Measurements from ENCODE around the gene EML4.

Gene EML4

DNA sequence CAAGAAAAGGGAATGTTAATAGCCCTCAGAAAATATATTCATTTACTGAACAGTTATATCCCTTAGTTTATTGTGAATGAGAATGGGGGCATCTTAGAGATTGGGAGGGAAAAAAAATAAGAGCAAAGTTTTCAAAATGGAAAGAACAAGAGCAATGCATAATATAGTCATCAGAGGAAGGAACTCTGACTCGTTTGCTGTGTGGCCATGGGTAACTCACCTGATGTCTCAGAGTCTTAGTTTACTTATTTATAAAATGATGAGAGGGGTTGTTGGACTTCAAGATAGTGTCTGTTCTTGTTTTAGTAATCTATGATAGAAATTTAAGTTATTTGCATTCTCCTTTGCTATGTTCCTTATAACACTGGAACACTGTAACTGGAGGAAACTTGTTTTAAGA lies 70.7 kb downstream of the EML4 start:
- DNase-seq (ENCODE audit: low read depth) = no peak
- no peak overlapping the region for H3K4me3 ChIP-seq (ENCODE audit: low read depth, low read length)
- TF ChIP-seq, protein P1, sequence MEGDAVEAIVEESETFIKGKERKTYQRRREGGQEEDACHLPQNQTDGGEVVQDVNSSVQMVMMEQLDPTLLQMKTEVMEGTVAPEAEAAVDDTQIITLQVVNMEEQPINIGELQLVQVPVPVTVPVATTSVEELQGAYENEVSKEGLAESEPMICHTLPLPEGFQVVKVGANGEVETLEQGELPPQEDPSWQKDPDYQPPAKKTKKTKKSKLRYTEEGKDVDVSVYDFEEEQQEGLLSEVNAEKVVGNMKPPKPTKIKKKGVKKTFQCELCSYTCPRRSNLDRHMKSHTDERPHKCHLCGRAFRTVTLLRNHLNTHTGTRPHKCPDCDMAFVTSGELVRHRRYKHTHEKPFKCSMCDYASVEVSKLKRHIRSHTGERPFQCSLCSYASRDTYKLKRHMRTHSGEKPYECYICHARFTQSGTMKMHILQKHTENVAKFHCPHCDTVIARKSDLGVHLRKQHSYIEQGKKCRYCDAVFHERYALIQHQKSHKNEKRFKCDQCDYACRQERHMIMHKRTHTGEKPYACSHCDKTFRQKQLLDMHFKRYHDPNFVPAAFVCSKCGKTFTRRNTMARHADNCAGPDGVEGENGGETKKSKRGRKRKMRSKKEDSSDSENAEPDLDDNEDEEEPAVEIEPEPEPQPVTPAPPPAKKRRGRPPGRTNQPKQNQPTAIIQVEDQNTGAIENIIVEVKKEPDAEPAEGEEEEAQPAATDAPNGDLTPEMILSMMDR (IDR thresholded peaks at IDR 0.05; ENCODE audit: insufficient read depth, low read depth, low read length, missing control alignments) = no peak

GRCh38 chr2:42241517-42241916 lies 72.4 kb downstream of the EML4 start:
- no peak for DNase-seq (ENCODE audit: low read depth)
- no peak overlapping the region for H3K4me3 ChIP-seq (ENCODE audit: low read depth, low read length)
- TF ChIP-seq, protein P1 (IDR thresholded peaks at IDR 0.05; ENCODE audit: insufficient read depth, low read depth, low read length, missing control alignments) = no peak

DNA sequence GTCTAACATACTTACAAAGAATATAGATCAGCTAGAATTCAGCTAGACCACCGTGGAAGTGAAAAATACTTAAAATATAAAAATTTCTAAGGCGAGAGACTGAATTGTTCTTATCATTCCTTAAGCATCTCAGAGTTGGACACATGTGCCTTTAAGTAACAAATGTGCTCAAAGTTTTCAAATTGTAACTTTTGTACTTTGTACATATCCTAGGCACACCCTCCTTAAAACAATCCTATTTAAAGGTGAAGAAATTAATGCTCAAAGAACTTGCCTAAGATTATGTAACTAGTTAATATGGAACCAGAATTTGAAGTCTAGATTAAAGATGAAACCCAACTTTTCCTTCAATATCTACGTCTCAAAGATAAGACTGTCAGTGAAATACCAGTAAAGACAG lies 74.1 kb downstream of the EML4 start:
- no peak overlapping the region for H3K4me3 ChIP-seq (ENCODE audit: low read depth, low read length)

GRCh38 chr2:42244520-42244919 lies 75.4 kb downstream of the EML4 start:
- DNase-seq (ENCODE audit: low read depth) = no peak
- TF ChIP-seq, protein P1 (IDR thresholded peaks at IDR 0.05; ENCODE audit: insufficient read depth, low read depth, low read length, missing control alignments) = no peak
- no peak overlapping the region for H3K4me3 ChIP-seq (ENCODE audit: low read depth, low read length)

More for the DNA sequence above, 74.1 kb downstream of the EML4 start:
- no peak for DNase-seq (ENCODE audit: low read depth)
- TF ChIP-seq, protein P1 (IDR thresholded peaks at IDR 0.05; ENCODE audit: insufficient read depth, low read depth, low read length, missing control alignments) = no peak

DNA sequence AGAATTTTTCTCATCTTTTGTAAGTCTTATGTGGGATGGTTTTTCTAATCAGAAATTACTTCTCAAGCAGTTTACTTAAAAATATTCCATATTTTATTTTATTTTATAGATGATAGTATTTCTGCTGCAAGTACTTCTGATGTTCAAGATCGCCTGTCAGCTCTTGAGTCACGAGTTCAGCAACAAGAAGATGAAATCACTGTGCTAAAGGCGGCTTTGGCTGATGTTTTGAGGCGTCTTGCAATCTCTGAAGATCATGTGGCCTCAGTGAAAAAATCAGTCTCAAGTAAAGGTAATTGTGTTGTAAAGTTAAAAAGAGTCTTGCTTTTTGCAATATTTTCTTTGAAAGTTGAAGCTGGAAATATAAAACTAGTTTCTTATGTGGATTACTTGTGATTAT lies 76.2 kb downstream of the EML4 start:
- no peak for DNase-seq (ENCODE audit: low read depth)
- TF ChIP-seq, protein P1 (IDR thresholded peaks at IDR 0.05; ENCODE audit: insufficient read depth, low read depth, low read length, missing control alignments) = no peak
- no peak overlapping the region for H3K4me3 ChIP-seq (ENCODE audit: low read depth, low read length)

DNA sequence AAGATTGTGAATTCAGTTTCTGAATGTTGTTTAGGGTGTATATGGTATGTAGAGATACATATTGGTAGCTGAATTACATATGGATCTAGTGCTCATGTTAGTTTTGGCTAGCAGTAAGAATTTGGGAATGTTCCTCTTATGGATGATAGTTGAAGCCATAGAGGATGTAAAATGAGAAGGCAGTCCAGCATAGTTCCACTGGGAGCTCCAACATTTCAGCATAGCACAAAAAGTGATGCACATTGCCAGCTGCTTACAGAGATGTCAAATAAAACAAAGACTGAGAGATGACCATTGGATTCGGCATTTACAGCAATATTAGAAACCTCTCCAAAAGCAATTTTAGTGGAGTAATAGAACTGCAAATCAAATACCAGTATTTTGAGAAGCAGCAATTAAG lies 77.4 kb downstream of the EML4 start:
- no peak overlapping the region for H3K4me3 ChIP-seq (ENCODE audit: low read depth, low read length)
- no peak for DNase-seq (ENCODE audit: low read depth)
- TF ChIP-seq, protein P1 (IDR thresholded peaks at IDR 0.05; ENCODE audit: insufficient read depth, low read depth, low read length, missing control alignments) = no peak

DNA sequence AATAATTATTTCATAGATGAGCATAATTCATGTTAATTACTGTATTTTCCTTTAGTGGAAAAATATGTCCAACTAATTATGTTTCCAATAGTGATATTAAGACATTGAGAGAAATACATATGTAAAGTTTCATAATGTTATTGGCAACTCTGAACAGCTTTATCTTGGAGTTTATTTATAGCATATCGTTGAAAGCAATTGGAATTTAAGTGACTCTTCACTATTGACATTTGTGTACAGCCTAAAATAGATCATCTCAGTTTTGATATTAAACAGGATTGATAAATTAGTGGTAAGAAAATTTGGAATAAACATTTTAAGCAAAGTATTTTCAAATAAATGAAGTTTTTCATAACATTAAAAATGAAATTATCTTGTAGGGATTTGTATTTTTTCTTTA lies 79.7 kb downstream of the EML4 start:
- DNase-seq (ENCODE audit: low read depth) = no peak
- no peak overlapping the region for H3K4me3 ChIP-seq (ENCODE audit: low read depth, low read length)
- TF ChIP-seq, protein P1 (IDR thresholded peaks at IDR 0.05; ENCODE audit: insufficient read depth, low read depth, low read length, missing control alignments) = no peak

Measured in GM12865 (cell line).